IMR-90 (cell line): ENCODE results near the gene LIMS1. TPM values are rescaled to one million over a fixed set of nuclear protein-coding genes. Genes with fewer than 3 reads are reported as not detected.

ENCODE experiments used
- ATAC-seq: fragments of 200-7000 bp; cut with Tn5 transposase; 2 replicates; pipeline ENCODE4 v1.9.1; 2020; ENCODE audit warnings: low read depth, mild to moderate bottlenecking, moderate library complexity
- BruUV-seq: library from RNA; stranded (reverse); fragments of 400-500 nt; replicated peaks from 2 replicates; lab custom pipeline; 2021; lab: Mats Ljungman, UMichigan
- CTCF ChIA-PET: fragments of 300-600 bp; formaldehyde crosslinking; extraction: SDS; loops from one replicate; lab custom pipeline; 2021; ENCODE audit warnings: antibody characterized with exemption; lab: Yijun Ruan, JAX
- POLR2A ChIA-PET: fragments of 300-600 bp; sonication (Branson Sonifier 250); formaldehyde crosslinking; loops from one replicate; lab custom pipeline; 2022; ENCODE audit warnings: antibody characterized with exemption; ENCODE audit not compliant: unreplicated experiment; lab: Charles Lee
- DNase-seq: peaks from one replicate; pipeline ENCODE4 v3.0.0; 2013
- H2AFZ ChIP-seq: replicated peaks from 2 replicates; pipeline ENCODE3; 2013; ENCODE audit warnings: low read length, mild to moderate bottlenecking; ENCODE audit not compliant: poor library complexity
- H2AK5ac ChIP-seq: 2 replicates; pipeline ENCODE4 v1.6.1; 2013; ENCODE audit warnings: low read depth, low read length, inconsistent platforms
- H2AK9ac ChIP-seq: replicated peaks from 2 replicates; pipeline ENCODE3; 2013; ENCODE audit warnings: mild to moderate bottlenecking, low read depth, low read length, moderate library complexity; ENCODE audit not compliant: poor library complexity
- H2BK120ac ChIP-seq: 2 replicates; pipeline ENCODE4 v1.6.1; 2013; ENCODE audit warnings: low read depth, low read length, inconsistent platforms
- H2BK15ac ChIP-seq: 3 replicates; pipeline ENCODE4 v1.6.1; 2013; ENCODE audit warnings: low read depth, low read length, inconsistent platforms
- H2BK20ac ChIP-seq: 2 replicates; pipeline ENCODE4 v1.6.1; 2013; ENCODE audit warnings: low read depth, mild to moderate bottlenecking, inconsistent platforms, low read length, moderate library complexity
- H2BK5ac ChIP-seq: 2 replicates; pipeline ENCODE4 v1.6.1; 2013; ENCODE audit warnings: mild to moderate bottlenecking, low read depth, low read length, inconsistent platforms; ENCODE audit not compliant: poor library complexity, severe bottlenecking
- H3K14ac ChIP-seq: replicated peaks from 2 replicates; pipeline ENCODE4 v1.6.1; 2013; ENCODE audit warnings: low read depth, low read length, inconsistent platforms
- H3K18ac ChIP-seq: 2 replicates; pipeline ENCODE4 v1.6.1; 2013; ENCODE audit warnings: low read depth, low read length, control low read depth
- H3K23ac ChIP-seq: 2 replicates; pipeline ENCODE4 v1.6.1; 2013; ENCODE audit warnings: low read depth, low read length, inconsistent platforms
- H3K27ac ChIP-seq: 2 replicates; pipeline ENCODE4 v1.5.1; 2013; ENCODE audit warnings: mild to moderate bottlenecking, control low read depth, low read length; ENCODE audit not compliant: insufficient read depth
- H3K27me3 ChIP-seq: 2 replicates; pipeline ENCODE4 v1.6.1; 2013; ENCODE audit warnings: low read length; ENCODE audit not compliant: control insufficient read depth, insufficient read depth
- H3K36me3 ChIP-seq: 2 replicates; pipeline ENCODE4 v1.6.1; 2013; ENCODE audit warnings: low read length, mixed read lengths; ENCODE audit not compliant: control insufficient read depth, insufficient read depth
- H3K4ac ChIP-seq: 2 replicates; pipeline ENCODE4 v1.6.1; 2013; ENCODE audit warnings: low read depth, low read length, inconsistent platforms
- H3K4me1 ChIP-seq: 2 replicates; pipeline ENCODE4 v1.6.1; 2013; ENCODE audit warnings: low read length, mixed read lengths; ENCODE audit not compliant: control insufficient read depth, insufficient read depth
- H3K4me2 ChIP-seq: 2 replicates; pipeline ENCODE4 v1.6.1; 2013; ENCODE audit warnings: low read depth, mild to moderate bottlenecking, control low read depth, low read length, moderate library complexity
- H3K4me3 ChIP-seq: 2 replicates; pipeline ENCODE4 v1.5.1; 2013; ENCODE audit warnings: low read depth, mild to moderate bottlenecking, control low read depth, low read length, moderate library complexity; ENCODE audit not compliant: insufficient read depth
- H3K56ac ChIP-seq: 2 replicates; pipeline ENCODE4 v1.6.1; 2013; ENCODE audit warnings: low read length, inconsistent platforms; ENCODE audit not compliant: insufficient read depth; ENCODE audit errors: extremely low read depth
- H3K79me1 ChIP-seq, 2 experiments: 2 replicates each; pipeline ENCODE4 v1.6.1; 2013; ENCODE audit warnings: low read length in 2 of 2, inconsistent platforms in 1 of 2, low read depth in 1 of 2
- H3K9ac ChIP-seq: 2 replicates; pipeline ENCODE4 v1.6.1; 2013; ENCODE audit warnings: low read depth, low read length, control low read depth
- H3K9me1 ChIP-seq: 2 replicates; pipeline ENCODE4 v1.6.1; 2013; ENCODE audit warnings: low read length, inconsistent platforms; ENCODE audit not compliant: insufficient read depth
- H3K9me3 ChIP-seq: 2 replicates; pipeline ENCODE4 v1.6.1; 2013; ENCODE audit warnings: low read length; ENCODE audit not compliant: control insufficient read depth, insufficient read depth
- H4K20me1 ChIP-seq: 2 replicates; pipeline ENCODE4 v1.6.1; 2013; ENCODE audit warnings: low read length, inconsistent platforms; ENCODE audit not compliant: insufficient read depth
- H4K5ac ChIP-seq: 2 replicates; pipeline ENCODE4 v1.6.1; 2013; ENCODE audit warnings: mild to moderate bottlenecking, low read depth, low read length, control low read depth
- H4K8ac ChIP-seq, 2 experiments: 2 replicates each; pipeline ENCODE4 v1.6.1; 2013; ENCODE audit warnings: low read depth in 2 of 2, low read length in 2 of 2, control low read depth in 1 of 2, inconsistent platforms in 1 of 2
- H4K91ac ChIP-seq: 2 replicates; pipeline ENCODE4 v1.6.1; 2013; ENCODE audit warnings: low read depth, low read length, inconsistent platforms; ENCODE audit not compliant: insufficient read depth
- BHLHE40 ChIP-seq: fragments of 150-350 bp; IDR thresholded peaks from 2 replicates; pipeline ENCODE4 v1.6.1; 2016; ENCODE audit warnings: mild to moderate bottlenecking, low read depth, low read length
- CEBPB ChIP-seq: IDR thresholded peaks from 2 replicates; pipeline ENCODE4 v1.6.1; 2012; ENCODE audit warnings: low read depth, low read length, improper control_type of control experiment
- FOS ChIP-seq: fragments of 150-350 bp; IDR thresholded peaks from 2 replicates; pipeline ENCODE4 v1.6.1; 2016; ENCODE audit warnings: low read depth, low read length
- MXI1 ChIP-seq: IDR thresholded peaks from 2 replicates; pipeline ENCODE4 v1.6.1; 2012; ENCODE audit warnings: low read depth, mild to moderate bottlenecking, low read length, moderate library complexity, borderline replicate concordance
- NFE2L2 ChIP-seq: fragments of 150-350 bp; IDR thresholded peaks from 2 replicates; pipeline ENCODE4 v1.6.1; 2016; ENCODE audit warnings: low read depth, mild to moderate bottlenecking, low read length
- POLR2A ChIP-seq: IDR thresholded peaks from 2 replicates; pipeline ENCODE4 v1.6.1; 2012; ENCODE audit warnings: mild to moderate bottlenecking, low read depth, low read length
- RCOR1 ChIP-seq: IDR thresholded peaks from 2 replicates; pipeline ENCODE4 v1.6.1; 2012; ENCODE audit warnings: mild to moderate bottlenecking, low read length, improper control_type of control experiment; ENCODE audit not compliant: insufficient replicate concordance
- SMC3 ChIP-seq: fragments of 150-350 bp; IDR thresholded peaks from 2 replicates; pipeline ENCODE4 v1.6.1; 2016; ENCODE audit warnings: low read depth, mild to moderate bottlenecking, antibody characterized with exemption, low read length, moderate library complexity
- WGBS, 2 experiments: methylation state at CpG; one replicate each; pipeline versions ENCODE4 v1.1.5 to v1.1.7; 2013; ENCODE audit warnings: missing lambda C conversion rate in 2 of 2; ENCODE audit not compliant: insufficient read length in 1 of 2; ENCODE audit errors: extremely low coverage in 2 of 2; 5-methylcytosine and 5-hydroxymethylcytosine counted together
- dilution Hi-C: fragments of 300-500 bp; cut with HindIII; formaldehyde crosslinking; loops from one replicate; pipeline ENCODE4 v1.14.3; 2018; ENCODE audit warnings: low sequenced_read_pairs; ENCODE audit not compliant: unreplicated experiment
- in situ Hi-C: fragments of 300-500 bp; cut with MboI; formaldehyde crosslinking; loops from 3 replicates; pipeline ENCODE4 v1.14.3; 2019; ENCODE audit warnings: low sequenced_read_pairs, inconsistent platforms, mixed read lengths
- intact Hi-C: fragments of 100-400 bp; cut with micrococcal nuclease; formaldehyde crosslinking; loops from 2 replicates; pipeline ENCODE4 v1.10.0; 2022
- polyA plus RNA-seq, 3 experiments: library from polyadenylated mRNA; depleted of rRNA; stranded (reverse); fragments of >200 nt; gene quantifications; 2 replicates each; pipeline ENCODE4 v1.2.3, GENCODE V29; 2012; ENCODE audit warnings: low replicate concordance in 1 of 3
- total RNA-seq: library from RNA; depleted of rRNA; stranded (reverse); fragments of >200 nt; gene quantifications from 2 replicates; pipeline ENCODE4 v1.2.3, GENCODE V29; 2012
- TF ChIP-seq, protein P1 (sequence below): fragments of 150-350 bp; IDR thresholded peaks from 2 replicates; pipeline ENCODE4 v1.6.1; 2016; ENCODE audit warnings: low read depth, mild to moderate bottlenecking, low read length, moderate library complexity, borderline replicate concordance

Gene LIMS1
- total and polyA plus RNA-seq, 2 of the 4 experiments (the other 2 are of a cell fraction), result 59.1 to 131 TPM

DNA sequence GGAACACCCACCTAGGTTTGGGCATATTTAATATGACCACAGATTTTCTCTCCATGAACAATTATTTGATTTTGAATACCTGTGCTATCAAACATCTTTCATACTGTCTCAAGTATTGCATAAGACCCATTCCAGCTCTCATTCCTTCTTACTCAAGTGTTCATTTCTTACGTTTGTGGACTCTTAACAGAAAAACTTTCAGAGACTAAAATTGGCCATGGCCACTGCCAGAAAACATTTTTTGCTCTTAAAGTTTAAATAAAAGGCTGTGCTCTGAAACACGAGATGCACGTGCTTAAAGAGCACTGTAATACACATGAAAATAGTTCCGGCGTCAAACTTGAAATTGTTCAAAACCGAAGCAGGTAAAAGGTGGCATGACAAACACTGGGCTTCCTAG is 89.3 kb downstream of the LIMS1 start:
- H3K18ac ChIP-seq, result peak overlapping the region; percentile 72; the same call in 1 of the 2 replicates
- no peaks in the 10 kb centered on the region for H3K36me3 ChIP-seq
- peaks cover 20 to 68% of the 10 kb centered on the region in 2 experiments for H3K79me1 ChIP-seq
- no peak overlapping the region for H3K27ac ChIP-seq
- no peak overlapping the region for H3K56ac ChIP-seq
- no peak overlapping the region for H3K4me3 ChIP-seq
- no peak overlapping the region for H2BK15ac ChIP-seq
- H3K4ac ChIP-seq, result no peak overlapping the region
- H4K8ac ChIP-seq, result no peak overlapping the region
- dilution Hi-C loops, result no loop called here
- in situ Hi-C loops, result no loop called here
- no peak overlapping the region for H3K23ac ChIP-seq
- WGBS, 2 experiments, result 7% methylated on average over 2 of the region's 6 CpGs; no CpG with 5 or more reads in 1 of the 2 experiments
- H3K27me3 ChIP-seq, result no peaks in the 10 kb centered on the region
- no peaks in the 10 kb centered on the region for H3K9me3 ChIP-seq
- peak; percentile 69 for ATAC-seq
- H2AK5ac ChIP-seq, result no peak overlapping the region
- DNase-seq, result peak; percentile 61
- intact Hi-C loops, result loop anchor here (1.0 kb wide), 1 partner anchor 13 kb away; no protein-coding TSS in a partner anchor
- no peak overlapping the region for H2BK20ac ChIP-seq
- POLR2A ChIA-PET, result no interaction called here
- no peak overlapping the region for H2AFZ ChIP-seq
- H2BK120ac ChIP-seq, result no peak overlapping the region
- H3K9ac ChIP-seq, result no peak overlapping the region
- CTCF ChIA-PET, result interaction anchor here (2.2 kb wide), 1 partner anchor 13 kb away, joined by 11 read pairs; no protein-coding TSS in a partner anchor
- peaks cover 17% of the 10 kb centered on the region for H3K4me1 ChIP-seq
- H2BK5ac ChIP-seq, result peak overlapping the region; percentile 68
- 0 out of 2 replicates have a peak overlapping the region, but pooled peaks have one; percentile 31 for H3K4me2 ChIP-seq
- peaks cover 32% of the 10 kb centered on the region for H4K20me1 ChIP-seq
- H4K5ac ChIP-seq, result no peak overlapping the region; the same call in 1 of the 2 replicates
- H2AK9ac ChIP-seq, result no peak overlapping the region
- TF ChIP-seq POLR2A (no peak), CEBPB (peak; percentile 83), BHLHE40 (peak; percentile 49; the same call in 1 of the 2 replicates), FOS (no peak), MXI1 (no peak), SMC3 (no peak), RCOR1 (no peak), NFE2L2 (no peak)
- TF ChIP-seq, protein P1, sequence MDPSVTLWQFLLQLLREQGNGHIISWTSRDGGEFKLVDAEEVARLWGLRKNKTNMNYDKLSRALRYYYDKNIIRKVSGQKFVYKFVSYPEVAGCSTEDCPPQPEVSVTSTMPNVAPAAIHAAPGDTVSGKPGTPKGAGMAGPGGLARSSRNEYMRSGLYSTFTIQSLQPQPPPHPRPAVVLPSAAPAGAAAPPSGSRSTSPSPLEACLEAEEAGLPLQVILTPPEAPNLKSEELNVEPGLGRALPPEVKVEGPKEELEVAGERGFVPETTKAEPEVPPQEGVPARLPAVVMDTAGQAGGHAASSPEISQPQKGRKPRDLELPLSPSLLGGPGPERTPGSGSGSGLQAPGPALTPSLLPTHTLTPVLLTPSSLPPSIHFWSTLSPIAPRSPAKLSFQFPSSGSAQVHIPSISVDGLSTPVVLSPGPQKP, result no peak
- H3K14ac ChIP-seq, result no peak overlapping the region
- BruUV-seq, result no TSS peak
- H3K9me1 ChIP-seq, result peaks cover 16% of the 10 kb centered on the region
- H4K91ac ChIP-seq, result no peak overlapping the region
